Loucy (cell line): ENCODE measurements around the gene ARHGAP25.

Experiments used
- CTCF ChIP-seq: fragments of 200-600 bp; sonication (generic); conservative IDR thresholded peaks from 2 replicates; pipeline ENCODE4 v1.5.1; 2014; ENCODE audit warnings: mild to moderate bottlenecking, antibody characterized with exemption, low read length
- EZH2phosphoT487 ChIP-seq: fragments of 200-600 bp; IDR thresholded peaks from 2 replicates; pipeline ENCODE4 v1.6.1; 2018; ENCODE audit warnings: antibody characterized with exemption, mild to moderate bottlenecking, moderate library complexity, borderline replicate concordance

- TF ChIP-seq CTCF = no peak
- TF ChIP-seq EZH2phosphoT487 = no peak
Observed at GRCh38 chr2:68772109-68772508, 37.5 kb downstream of the ARHGAP25 start.
